ENCODE measurements around the gene RGR. TPM values are rescaled to one million over a fixed set of nuclear protein-coding genes. Genes with fewer than 3 reads are reported as not detected.

The RGR gene
- polyA plus RNA-seq, 1 donor (not counting 4 experiments of a cell fraction or from before 2014, with no cell fraction given) = not detected

DNA sequence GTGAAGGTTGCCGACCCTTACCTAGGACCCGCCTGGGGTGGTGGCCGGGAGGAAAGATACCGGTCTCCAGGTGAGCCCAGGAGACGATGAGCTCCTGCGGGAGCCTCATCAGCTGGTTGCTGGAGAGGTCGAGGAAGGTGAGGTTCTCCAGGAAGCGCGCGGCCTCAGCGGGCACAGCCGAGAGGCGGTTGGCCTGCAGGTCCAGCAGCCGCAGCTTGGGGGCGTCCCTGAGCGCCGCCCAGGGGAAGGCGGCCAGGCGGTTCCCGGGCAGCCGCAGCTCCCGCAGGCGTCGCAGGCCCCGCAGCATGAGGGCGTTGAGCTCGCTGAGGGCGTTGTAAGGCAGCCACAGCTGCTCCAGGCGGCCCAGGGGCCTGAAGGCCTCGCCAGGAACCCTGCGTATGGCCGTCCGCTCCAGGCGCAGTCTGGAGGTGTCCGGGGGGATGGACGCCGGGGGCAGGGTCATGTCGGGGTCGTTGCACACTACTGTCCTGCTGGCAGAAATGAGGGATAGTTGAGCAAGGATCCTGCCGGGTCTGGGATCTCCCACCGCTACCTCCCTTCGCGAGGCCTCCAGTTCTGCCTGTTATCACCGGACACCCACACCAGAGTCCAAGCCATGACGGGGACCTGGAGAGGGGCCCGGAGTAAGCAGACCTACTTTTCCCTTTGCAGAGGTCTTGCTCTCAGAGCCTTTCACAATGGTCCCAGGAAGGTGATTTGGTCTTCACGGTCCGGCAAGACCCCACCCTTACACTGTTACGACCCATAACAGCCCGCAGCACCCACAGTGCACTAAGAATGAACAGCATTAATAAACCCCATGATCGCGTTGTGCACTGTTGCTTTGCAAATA is 7.4 kb upstream of the RGR start:
- no peaks in the 10 kb centered on the region for H3K9me1 ChIP-seq (ENCODE audit: control insufficient read depth, extremely low read depth, insufficient read depth, low read length)
- no peak overlapping the region for H3K4me3 ChIP-seq (ENCODE audit: control insufficient read depth in 2 of 3, extremely low read depth in 1 of 3, insufficient read depth in 2 of 3, low read depth in 1 of 3, low read length in 3 of 3)
- DNase-seq (ENCODE audit: low read depth, low spot score) (no peak), FAIRE-seq (no peak)
- dilution Hi-C loops (cut with MboI; ENCODE audit: extremely low pct_ligation_motif_present, low sequenced_read_pairs) = no loop called here
- no peak overlapping the region for H3K9ac ChIP-seq (ENCODE audit: control insufficient read depth, extremely low read depth, insufficient read depth, low read length)
- H3K4me1 ChIP-seq (ENCODE audit: control insufficient read depth, extremely low read depth, insufficient read depth, low read length) = no peaks in the 10 kb centered on the region
- TF ChIP-seq, protein P1, sequence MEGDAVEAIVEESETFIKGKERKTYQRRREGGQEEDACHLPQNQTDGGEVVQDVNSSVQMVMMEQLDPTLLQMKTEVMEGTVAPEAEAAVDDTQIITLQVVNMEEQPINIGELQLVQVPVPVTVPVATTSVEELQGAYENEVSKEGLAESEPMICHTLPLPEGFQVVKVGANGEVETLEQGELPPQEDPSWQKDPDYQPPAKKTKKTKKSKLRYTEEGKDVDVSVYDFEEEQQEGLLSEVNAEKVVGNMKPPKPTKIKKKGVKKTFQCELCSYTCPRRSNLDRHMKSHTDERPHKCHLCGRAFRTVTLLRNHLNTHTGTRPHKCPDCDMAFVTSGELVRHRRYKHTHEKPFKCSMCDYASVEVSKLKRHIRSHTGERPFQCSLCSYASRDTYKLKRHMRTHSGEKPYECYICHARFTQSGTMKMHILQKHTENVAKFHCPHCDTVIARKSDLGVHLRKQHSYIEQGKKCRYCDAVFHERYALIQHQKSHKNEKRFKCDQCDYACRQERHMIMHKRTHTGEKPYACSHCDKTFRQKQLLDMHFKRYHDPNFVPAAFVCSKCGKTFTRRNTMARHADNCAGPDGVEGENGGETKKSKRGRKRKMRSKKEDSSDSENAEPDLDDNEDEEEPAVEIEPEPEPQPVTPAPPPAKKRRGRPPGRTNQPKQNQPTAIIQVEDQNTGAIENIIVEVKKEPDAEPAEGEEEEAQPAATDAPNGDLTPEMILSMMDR (optimal IDR thresholded peaks at IDR 0.05 in 1 of 3, IDR thresholded peaks at IDR 0.05 in 1 of 3, conservative IDR thresholded peaks at IDR 0.05 in 1 of 3; ENCODE audit: extremely low read depth in 1 of 3, insufficient read depth in 2 of 3, low read length in 3 of 3) = peak in 2 of 3 experiments; percentile 4 to 15
- TF ChIP-seq EZH2 (IDR thresholded peaks at IDR 0.05; ENCODE audit: low read length) = no peak
- H3K27me3 ChIP-seq (ENCODE audit: control insufficient read depth, extremely low read depth, insufficient read depth, low read length) = no peaks in the 10 kb centered on the region
- H4K20me1 ChIP-seq (ENCODE audit: control insufficient read depth, extremely low read depth, insufficient read depth, low read length) = no peaks in the 10 kb centered on the region
- no peaks in the 10 kb centered on the region for H3K36me3 ChIP-seq (ENCODE audit: control insufficient read depth in 2 of 2, extremely low read depth in 1 of 2, insufficient read depth in 2 of 2, low read length in 2 of 2)
- no peaks in the 10 kb centered on the region for H3K9me3 ChIP-seq (ENCODE audit: control insufficient read depth, low read depth, low read length)
- H3K4me2 ChIP-seq (ENCODE audit: control insufficient read depth, extremely low read depth, insufficient read depth, low read depth, low read length) = no peak overlapping the region
- H3K27ac ChIP-seq (ENCODE audit: control insufficient read depth, insufficient read depth, low read length) = no peak overlapping the region
- H3K79me2 ChIP-seq (ENCODE audit: control insufficient read depth, insufficient read depth, low read length) = no peaks in the 10 kb centered on the region
- H2AFZ ChIP-seq (ENCODE audit: control insufficient read depth, low read length) = no peak overlapping the region

DNA sequence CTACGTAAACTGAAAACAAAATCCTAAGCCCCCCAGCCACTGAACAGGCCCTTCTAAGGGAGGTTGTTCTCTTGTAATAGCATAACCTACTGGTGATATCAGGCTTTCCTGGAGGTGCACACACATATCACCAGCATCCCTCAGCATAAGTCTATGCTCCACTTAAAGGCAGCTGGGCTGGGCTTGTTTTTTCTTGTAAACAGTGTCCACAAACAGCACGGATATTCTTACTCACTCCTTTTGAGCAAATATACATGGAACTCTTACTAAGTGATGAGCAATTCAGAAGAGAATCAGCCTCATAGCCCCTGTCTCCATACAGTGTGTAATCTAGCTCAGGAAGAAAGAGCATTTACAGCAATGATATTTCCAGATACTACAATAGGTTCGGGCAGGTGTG is 5.9 kb upstream of the RGR start:
- TF ChIP-seq, protein P1 (optimal IDR thresholded peaks at IDR 0.05 in 1 of 3, IDR thresholded peaks at IDR 0.05 in 1 of 3, conservative IDR thresholded peaks at IDR 0.05 in 1 of 3; ENCODE audit: extremely low read depth in 1 of 3, insufficient read depth in 2 of 3, low read length in 3 of 3) = no peak
- TF ChIP-seq EZH2 (IDR thresholded peaks at IDR 0.05; ENCODE audit: low read length) = no peak
- dilution Hi-C loops (cut with MboI; ENCODE audit: extremely low pct_ligation_motif_present, low sequenced_read_pairs) = no loop called here
- no peaks in the 10 kb centered on the region for H3K9me3 ChIP-seq (ENCODE audit: control insufficient read depth, low read depth, low read length)
- H3K4me1 ChIP-seq (ENCODE audit: control insufficient read depth, extremely low read depth, insufficient read depth, low read length) = no peaks in the 10 kb centered on the region
- no peak overlapping the region for H3K4me2 ChIP-seq (ENCODE audit: control insufficient read depth, extremely low read depth, insufficient read depth, low read depth, low read length)
- H3K79me2 ChIP-seq (ENCODE audit: control insufficient read depth, insufficient read depth, low read length) = no peaks in the 10 kb centered on the region
- no peak overlapping the region for H2AFZ ChIP-seq (ENCODE audit: control insufficient read depth, low read length)
- H3K27ac ChIP-seq (ENCODE audit: control insufficient read depth, insufficient read depth, low read length) = no peak overlapping the region
- DNase-seq (ENCODE audit: low read depth, low spot score) (no peak), FAIRE-seq (no peak)
- no peaks in the 10 kb centered on the region for H3K27me3 ChIP-seq (ENCODE audit: control insufficient read depth, extremely low read depth, insufficient read depth, low read length)
- H3K4me3 ChIP-seq (ENCODE audit: control insufficient read depth in 2 of 3, extremely low read depth in 1 of 3, insufficient read depth in 2 of 3, low read depth in 1 of 3, low read length in 3 of 3) = no peak overlapping the region
- H3K9ac ChIP-seq (ENCODE audit: control insufficient read depth, extremely low read depth, insufficient read depth, low read length) = no peak overlapping the region
- H4K20me1 ChIP-seq (ENCODE audit: control insufficient read depth, extremely low read depth, insufficient read depth, low read length) = no peaks in the 10 kb centered on the region
- H3K9me1 ChIP-seq (ENCODE audit: control insufficient read depth, extremely low read depth, insufficient read depth, low read length) = no peaks in the 10 kb centered on the region
- no peaks in the 10 kb centered on the region for H3K36me3 ChIP-seq (ENCODE audit: control insufficient read depth in 2 of 2, extremely low read depth in 1 of 2, insufficient read depth in 2 of 2, low read length in 2 of 2)

All from keratinocyte (primary cell).